HL-60 (cell line): ENCODE measurements around the gene FRMD5.

Experiments
- GABPA ChIP-seq: IDR thresholded peaks from 2 replicates; pipeline ENCODE4 v1.6.1; 2012; ENCODE audit warnings: low read depth
- REST ChIP-seq: IDR thresholded peaks from 2 replicates; pipeline ENCODE4 v1.6.1; 2012; ENCODE audit warnings: low read depth; ENCODE audit not compliant: insufficient replicate concordance
- SPI1 ChIP-seq: IDR thresholded peaks from 2 replicates; pipeline ENCODE4 v1.6.1; 2012; ENCODE audit warnings: low read depth, mild to moderate bottlenecking, borderline replicate concordance
- TF ChIP-seq, protein P1 (sequence below): IDR thresholded peaks from one replicate; pipeline ENCODE4 v1.5.1; 2011; ENCODE audit warnings: low read length, control low read depth, inconsistent platforms; ENCODE audit not compliant: insufficient read depth

DNA sequence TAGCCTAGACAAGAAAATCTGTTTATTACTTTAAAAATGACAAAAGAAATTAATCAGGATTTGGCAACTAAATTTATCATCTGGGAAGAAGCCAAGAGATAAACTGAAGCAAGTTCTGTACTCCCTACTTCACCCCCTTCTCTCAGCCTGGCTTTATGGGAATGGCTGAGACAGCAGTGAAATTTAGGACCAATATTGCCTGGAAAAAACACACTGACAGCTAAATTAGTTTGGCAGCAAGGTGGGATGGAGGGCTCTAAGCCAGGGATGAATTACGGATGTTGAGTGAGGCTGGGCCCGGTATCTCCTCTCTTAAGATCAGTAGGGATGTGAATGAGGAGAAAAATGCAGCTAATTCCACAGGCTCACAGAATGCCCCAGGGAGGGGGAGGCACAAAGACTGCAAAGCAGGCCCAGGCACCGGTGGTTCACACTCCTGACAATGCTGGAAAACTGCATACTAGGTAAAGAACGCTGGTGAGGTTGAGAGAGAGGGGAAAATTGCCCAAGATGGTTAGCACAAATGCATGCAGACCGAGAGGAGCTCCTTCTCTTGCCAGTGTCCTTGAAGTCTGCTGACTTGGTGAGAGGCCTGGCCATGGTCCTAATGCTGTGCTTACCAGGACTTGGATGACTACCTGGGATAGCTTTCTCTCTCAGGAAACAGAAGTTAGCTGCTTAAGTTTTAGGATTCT lies 279.3 kb downstream of the FRMD5 start:
- TF ChIP-seq, protein P1, sequence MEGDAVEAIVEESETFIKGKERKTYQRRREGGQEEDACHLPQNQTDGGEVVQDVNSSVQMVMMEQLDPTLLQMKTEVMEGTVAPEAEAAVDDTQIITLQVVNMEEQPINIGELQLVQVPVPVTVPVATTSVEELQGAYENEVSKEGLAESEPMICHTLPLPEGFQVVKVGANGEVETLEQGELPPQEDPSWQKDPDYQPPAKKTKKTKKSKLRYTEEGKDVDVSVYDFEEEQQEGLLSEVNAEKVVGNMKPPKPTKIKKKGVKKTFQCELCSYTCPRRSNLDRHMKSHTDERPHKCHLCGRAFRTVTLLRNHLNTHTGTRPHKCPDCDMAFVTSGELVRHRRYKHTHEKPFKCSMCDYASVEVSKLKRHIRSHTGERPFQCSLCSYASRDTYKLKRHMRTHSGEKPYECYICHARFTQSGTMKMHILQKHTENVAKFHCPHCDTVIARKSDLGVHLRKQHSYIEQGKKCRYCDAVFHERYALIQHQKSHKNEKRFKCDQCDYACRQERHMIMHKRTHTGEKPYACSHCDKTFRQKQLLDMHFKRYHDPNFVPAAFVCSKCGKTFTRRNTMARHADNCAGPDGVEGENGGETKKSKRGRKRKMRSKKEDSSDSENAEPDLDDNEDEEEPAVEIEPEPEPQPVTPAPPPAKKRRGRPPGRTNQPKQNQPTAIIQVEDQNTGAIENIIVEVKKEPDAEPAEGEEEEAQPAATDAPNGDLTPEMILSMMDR: no peak
- TF ChIP-seq SPI1: no peak
- TF ChIP-seq GABPA: no peak
- no peak for TF ChIP-seq REST
